HG03558 (cell line): ENCODE measurements around the gene GPX5.
"Not testable (repeated sequence)": the region's sequence is repeated elsewhere in the genome, so short reads cannot be mapped to it uniquely, and the experiment has no call there.

Experiments
- ATAC-seq: cut with Tn5 transposase; IDR thresholded peaks from one replicate; pipeline ENCODE4 v1.9.1; 2021; ENCODE audit warnings: moderate number of reproducible peaks; ENCODE audit not compliant: unreplicated experiment; ENCODE audit errors: extremely low read depth

GPX5 gene

DNA sequence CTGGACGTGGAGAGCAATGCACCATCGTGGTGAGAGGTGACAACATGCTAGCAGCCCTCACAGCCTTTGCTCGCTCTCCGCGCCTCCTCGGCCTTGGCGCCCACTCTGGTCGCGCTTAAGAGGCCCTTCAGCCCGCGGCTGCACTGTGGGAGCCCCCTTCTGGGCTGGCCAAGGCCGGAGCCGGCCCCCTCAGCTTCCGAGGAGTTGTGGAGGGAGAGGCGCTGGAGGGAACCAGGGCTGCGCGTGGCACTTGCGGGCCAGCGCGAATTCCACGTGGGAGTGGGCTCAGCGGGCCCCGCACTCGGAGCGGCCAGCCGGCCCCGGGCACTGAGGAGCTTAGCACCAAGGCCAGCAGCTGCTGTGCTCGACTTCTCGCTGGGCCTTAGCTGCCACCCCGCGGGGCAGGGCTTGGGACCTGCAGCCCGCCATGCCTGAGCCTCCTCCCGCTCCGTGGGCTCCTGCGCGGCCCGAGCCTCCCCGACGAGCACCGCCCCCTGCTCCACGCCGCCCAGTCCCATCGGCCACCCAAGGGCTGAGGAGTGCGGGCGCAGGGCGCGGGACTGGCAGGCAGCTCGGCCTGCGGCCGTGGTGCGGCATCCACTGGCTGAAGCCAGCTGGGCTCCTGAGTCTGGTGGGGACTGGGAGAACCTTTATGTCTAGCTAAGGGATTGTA, 13.9 kb upstream of the GPX5 start:
- ATAC-seq, result no peak

DNA sequence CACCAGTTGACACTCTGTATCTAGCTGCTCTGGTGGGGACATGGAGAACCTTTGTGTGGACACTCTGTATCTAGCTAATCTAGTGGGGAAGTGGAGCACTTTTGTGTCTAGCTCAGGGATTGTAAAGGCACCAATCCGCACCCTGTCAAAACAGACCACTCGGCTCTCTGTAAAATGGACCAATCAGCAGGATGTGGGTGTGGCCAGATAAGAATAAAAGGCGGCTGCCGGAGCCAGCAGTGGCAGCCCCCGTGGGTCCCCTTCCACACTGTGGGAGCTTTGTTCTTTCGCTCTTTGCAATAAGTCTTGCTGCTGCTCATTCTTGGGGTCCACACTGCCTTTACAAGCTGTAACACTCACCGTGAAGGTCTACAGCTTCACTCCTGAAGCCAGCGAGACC, 13.3 kb upstream of the GPX5 start:
- not testable (repeated sequence) for ATAC-seq

DNA sequence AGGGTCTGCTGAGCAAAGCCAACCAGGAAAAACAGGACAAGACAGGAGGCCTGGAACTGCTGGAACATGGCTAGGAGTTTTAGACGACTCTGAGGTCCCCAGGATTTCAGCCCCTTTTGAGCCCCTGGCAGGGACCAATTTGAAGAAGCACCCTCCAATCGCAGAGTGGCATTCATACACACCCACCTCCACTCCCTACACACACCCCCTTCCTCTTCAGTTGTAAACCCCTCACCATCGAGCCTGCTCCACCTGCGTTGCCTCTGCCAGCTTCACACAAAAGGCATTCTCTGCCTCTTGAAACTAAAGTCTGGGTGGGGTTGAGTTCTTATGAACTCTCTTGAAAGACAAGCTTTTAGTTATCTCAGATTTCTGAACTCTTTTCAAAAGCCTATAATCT, 10.0 kb upstream of the GPX5 start, which contains the start of gene GPX6:
GPX6 (minus strand) TSS at position 118 of the 400 bp plus-strand sequence; CDS start at position 68, 50 bp downstream.
- no peak for ATAC-seq

DNA sequence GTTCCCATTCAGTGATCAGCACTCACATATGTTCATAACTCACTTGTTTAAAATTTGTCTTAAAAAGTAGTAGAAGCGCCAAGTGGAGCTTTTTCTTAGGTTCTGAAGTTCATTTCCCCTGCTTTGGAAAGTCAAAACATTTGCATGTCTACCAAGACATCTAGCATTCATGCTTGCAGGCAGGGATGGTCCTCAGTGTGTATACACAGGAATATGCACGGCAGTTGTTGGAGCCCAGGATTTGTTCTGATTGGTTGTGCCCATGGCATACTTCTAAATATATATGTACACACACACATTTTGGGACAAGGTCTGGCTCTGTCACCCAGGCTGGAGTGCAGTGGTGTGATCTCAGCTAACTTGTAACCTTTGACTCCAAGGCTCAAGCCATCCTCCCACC, 7.7 kb upstream of the GPX5 start:
- no peak for ATAC-seq

DNA sequence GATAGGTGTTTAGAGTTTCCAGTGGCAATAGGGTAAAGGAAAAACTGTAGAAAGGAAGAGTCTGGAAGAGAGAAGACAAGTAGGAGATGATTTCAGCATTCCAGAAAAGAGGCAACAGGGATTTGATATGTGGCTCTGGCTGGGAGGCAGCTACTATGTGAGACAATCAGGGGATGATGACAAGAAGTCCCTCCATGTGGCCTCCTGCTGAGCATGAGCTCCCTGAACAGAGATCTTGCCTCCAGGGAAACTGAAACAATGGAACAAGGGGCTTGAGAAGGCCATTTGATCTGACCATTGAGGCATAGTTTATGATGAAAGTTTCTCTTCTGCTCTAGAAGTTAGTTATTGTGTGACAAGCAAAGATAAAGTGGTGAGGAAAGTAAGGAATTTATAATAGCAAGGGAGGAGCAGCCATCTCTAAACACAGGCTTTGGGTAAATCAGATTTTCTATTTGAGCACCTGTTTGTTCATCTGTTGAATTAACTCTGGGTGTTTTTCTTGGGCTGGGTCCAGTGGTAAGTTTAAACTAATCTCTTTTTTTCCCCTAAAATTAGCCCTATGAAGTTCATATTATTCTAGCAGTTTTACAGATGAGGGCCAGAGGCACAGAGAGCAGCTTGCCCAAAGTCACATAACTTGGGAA, 3.0 kb upstream of the GPX5 start:
- no peak for ATAC-seq

DNA sequence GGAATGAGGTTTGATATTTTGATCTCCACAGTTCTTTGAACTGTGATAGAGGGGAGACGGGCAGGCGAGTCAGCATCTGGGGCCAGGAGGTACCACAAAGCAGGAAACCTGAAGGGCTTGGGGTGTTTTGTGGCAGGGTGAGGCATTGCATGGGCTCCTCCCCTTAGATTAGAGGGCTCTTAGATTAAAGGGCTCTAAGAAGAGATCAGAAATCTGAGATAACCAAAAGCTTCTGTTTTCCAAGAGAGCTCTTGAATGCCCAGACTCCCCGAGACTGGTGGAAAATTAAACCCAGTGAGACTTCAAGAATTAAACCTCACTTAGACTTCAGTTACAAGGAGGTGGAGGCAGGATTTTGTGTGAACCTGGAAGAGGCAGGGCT, 2.4 kb upstream of the GPX5 start:
- ATAC-seq, result no peak

DNA sequence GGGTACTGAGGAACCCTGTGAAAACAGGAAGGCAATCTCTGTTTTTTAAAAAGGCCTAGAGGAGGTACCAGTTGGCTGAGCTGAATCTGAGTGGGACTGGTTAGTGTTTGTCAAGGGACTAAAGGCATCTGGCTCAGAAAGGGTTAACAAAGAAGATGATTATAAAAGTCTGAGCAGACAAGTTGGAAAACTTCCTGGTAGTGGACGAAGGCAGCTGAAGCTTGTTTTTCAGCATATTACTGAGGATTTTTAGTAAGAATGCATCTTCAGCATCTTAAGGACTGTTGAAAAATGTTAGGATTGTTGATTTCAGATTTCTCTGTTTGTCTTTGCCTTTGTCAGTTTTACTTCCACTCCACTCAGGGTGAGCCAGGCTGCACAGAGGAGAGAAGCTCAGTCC, 5.1 kb downstream of the GPX5 start:
- no peak for ATAC-seq

DNA sequence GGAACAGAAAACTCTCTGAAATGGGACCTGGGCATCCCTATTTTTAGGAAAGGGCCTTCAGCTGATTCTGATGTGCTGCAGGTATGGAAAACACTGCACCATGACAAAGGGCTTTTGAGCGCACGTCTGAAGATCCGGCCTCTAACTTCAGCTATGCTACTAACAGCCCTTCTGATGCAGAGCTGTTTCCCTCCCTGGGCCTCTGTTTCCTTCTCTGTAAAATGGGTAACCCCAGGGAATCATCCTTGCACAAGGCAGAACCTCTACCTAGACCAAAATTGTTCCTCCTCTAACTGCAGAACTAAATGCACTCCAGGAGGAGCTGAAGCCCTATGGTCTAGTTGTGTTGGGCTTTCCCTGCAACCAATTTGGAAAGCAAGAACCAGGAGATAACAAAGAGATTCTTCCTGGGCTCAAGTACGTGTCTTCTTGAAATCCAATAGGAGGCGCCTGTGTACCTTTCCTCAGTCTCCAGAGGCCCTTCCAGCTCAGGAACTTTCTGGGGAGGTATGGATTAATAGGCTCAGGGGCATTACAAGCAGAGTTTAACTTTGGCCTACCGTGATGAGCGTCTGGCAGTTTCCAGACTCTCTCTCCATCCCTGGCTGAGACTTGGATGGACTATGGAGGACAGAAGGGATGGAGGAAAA, 5.9 kb downstream of the GPX5 start:
- no peak for ATAC-seq

DNA sequence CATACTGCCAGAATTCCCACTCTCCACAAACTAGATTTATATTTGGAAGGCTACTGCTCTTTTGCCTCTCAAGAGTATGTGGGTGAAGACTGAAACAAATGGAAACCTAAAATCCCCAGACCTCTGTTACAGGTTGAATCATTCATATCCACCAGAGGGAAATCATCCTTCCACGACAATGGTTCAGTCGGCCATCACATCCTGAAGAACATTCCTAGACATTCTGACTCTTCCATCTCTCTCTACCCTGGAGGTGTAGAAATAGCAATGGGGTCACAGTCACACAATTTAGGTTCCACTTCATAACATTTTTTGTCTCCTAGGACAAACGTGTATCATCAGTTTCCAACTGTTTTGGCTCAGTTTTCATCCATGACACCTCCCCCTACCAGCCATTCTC, 8.6 kb downstream of the GPX5 start:
- no peak for ATAC-seq

DNA sequence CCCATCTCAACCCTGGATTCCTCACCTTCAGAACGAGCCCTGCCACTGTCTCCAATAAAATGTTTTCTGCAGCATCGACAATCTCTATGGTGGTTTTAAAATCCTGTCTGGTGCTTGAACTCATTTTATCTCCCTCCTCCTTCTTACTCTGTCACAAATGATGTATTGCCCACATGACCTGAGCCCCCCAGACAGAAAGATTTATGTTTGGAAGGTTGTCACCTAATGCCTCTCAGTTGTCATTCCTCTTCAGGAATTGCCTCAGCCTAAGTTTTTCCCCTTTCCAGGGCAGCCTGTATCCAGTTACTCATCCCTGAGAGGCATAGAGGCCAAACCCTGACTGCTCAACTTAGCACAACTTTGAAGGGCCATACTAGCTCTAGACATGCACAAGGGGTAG, 9.2 kb downstream of the GPX5 start:
- no peak for ATAC-seq

DNA sequence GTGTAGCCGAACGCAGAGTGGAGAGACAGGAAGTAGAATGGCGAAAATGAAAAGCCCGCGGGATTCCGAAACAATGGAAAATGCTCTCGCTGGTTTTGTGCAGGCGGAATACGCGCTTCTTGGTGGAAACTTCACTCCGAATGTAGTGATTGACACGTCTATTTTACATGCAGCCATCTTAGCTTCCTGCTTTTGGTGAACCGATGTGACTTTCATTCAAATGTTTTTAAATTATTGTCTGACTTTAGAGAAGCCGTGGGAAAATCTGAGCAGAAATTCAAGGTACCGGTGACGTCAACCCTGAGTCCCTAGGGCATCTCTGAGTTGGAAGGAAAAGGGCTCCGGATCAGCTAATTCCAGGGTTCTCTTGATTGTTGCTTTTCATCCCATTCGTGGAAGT, 11.4 kb downstream of the GPX5 start:
- ATAC-seq, result no peak

DNA sequence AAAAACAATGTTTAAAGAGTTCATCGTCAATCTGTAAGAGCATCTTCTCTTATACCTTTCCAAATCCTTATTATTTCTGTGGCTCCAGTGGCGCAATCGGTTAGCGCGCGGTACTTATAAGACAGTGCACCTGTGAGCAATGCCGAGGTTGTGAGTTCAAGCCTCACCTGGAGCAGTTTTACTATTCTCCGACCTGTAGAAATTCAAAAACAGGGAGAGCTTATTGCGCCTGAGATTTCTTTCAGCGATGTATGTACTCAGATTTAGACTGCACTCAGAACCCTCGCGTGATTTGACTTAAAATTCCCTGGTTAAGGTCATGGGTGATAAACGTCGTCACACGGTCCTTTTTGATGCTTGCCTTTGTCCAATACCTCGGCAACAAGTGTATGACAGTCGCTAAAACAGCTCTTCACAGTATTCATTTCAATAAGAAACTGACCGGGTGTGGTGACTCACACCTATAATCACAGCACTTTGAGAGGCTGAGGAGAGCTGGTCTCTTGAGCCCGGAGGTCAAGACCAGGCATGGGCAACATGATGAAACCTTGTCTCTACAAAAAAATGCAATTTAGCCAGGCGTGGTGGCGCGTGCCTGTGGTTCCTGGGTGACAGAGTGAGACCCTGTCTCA, 11.9 kb downstream of the GPX5 start:
- ATAC-seq, result no peak

DNA sequence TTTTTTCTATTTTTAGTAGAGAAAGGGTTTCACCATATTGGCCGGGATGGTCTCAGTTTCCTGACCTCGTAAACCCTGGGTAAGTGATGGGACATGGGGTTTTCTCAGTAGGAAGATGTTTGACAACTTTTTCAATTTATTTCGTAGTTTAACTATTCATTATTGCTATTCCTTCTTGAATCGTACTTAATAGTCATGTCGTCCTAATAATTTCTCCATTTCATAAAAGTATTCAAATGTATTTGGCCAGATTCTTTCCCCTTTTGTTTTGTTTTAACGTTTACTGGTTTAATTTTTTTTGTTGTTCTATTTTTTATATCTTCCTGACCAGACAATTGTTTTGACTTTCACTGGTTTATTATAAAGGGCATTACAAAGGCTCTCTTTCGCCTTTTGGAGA, 16.3 kb downstream of the GPX5 start:
- no peak for ATAC-seq

DNA sequence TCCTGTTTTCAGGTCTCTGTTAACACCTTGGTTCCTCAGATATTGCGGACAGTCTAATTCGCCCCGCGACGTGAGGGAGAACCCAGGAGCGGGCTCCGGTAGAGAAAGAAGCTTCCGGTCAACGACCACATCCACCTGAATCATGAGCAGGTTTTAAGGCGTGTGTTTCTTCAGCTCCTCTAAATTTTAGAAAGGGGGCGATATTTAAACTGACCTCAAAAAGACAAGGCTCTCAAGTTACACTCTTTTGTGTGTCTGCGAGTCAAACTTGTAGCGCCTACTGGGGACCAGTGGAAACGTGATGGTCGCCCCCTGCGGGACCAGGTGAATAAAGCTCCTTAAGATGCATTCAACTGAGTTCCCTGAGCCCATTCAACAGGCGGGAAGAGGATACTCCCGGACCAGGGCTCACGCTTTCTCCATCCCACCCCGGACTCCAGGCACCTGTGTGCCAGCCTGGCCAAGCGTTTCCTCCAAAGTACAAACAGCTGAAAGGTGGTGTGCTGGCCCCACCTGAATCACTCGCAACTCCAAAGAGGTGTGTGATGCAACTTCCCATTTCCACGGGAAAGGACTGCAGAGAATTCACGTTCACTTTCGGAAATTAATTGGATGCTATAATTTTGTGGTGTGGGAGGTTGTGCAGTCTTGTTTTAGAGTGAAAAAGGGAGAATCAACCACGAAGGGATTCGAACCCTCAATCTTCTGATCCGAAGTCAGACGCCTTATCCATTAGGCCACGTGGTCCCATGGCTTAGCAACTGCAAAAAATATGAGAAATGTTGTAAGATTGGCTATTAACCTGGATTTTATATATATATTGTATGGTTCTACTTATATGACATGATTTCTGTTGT, 17.0 kb downstream of the GPX5 start:
- ATAC-seq, result no peak

DNA sequence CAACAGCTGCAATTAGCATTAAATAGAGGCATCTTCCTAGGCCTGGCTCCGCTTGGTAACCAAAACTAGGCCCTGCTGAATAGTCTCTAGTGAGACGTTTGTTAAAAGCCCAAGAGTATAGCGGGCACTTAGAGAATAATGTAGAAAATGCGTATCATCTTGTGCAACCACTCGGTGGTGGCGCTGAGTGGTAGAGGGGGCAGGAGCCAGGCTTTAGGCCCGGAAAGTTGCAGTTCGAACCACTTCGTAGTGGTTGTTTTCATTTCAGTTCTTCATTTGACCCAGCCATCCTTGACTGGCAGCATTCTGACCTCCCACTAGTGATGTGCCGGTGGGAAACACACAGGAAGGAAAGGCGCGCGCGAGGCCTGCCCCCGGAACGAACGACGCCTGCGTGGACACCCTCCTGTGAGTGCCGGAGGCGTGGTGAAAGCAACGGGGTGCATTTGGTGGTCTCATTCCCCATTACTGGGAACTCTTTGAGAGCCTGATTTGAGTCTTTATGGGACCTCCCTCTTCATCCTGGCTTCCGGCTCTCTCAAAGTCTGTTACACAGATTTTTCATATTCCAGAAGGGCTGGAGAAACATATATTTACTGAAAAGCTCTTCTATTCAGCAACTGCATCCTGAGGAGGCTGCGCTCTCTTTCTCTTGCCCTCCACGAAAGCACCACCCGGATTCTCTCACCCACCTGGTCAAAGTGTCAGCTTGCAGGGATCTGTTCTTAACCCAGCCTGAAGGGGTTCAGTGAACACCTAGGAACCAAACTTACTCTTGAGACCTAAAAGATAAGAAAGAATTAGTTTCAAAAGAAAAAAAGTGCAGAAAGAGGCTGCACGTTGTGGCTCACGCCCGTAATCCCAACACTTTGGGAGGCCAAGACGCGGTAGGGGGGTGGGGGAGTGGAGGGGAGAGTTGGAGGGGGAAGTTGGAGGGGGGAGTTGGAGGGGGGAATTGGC, 18.2 kb downstream of the GPX5 start:
- no peak for ATAC-seq

DNA sequence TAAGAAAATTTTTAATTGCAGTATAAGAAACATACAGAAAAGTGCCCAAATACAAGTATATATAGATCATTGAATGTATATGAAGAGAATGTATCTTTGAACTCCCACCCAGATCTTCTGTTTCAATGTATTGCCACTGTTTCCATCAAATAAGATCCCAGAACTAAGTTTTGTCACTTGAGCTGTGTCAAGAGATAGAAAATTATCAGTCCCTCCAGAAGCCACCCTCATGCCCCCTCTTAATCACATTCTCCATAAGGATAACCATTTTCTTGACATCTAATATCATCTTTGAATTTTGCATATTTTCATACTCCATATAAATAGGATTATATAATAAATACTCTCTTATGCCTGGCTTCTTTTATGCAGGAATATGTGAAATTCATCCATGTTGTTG, 20.3 kb downstream of the GPX5 start:
- no peak for ATAC-seq

DNA sequence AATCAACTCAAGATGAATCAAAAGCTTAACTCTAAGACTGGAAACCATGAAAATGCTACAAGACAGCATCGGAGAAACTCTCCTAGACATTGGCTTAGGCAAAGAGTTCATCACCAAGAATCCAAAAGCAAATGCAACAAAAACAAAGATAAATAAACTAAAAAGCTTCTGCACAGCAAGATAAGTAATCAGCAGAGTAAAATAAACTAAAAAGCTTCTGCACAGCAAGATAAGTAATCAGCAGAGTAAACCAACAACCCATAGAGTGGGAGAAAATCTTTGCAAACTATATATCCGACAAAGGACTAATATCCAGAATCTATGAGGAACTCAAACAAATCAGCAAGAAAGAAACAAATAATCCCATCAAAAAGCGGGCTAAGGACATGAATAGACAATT, 21.3 kb downstream of the GPX5 start:
- ATAC-seq, result not testable (repeated sequence)

DNA sequence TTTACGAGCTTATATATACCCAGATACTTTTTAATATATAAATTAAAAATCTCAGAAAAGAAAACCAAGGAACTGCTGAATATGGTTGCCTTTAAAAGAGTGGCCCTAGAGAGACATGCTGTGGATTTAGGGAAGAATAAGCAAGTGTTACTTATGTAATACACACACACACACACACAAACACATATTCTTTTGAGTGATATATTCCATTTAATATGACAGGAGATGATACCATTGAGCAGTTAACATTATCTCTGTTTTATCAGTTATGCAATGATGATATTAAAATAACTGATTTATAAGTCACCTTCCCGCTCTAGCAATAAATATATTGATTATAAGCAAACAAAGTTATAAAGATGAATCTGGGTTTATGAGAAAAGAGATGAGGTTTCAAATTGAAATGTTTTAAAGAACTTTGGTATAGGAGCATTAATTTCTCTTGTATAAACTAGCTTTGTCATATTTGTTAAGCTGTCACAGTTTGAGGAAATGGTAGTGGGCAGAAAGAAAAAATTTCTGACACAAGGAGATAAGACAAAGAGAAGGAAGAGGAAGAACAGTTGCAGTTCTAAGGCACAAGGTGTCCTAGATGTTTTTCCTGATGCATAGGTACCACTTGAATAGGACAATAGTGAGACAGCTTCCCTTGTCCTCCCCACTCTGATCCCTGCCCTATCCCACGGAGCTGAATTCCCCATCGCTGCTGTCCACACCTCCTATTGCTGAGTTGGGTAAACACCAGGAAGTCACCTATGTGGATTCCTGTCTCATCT, 26.4 kb downstream of the GPX5 start:
- ATAC-seq, result no peak
